Upper lobe of right lung (tissue), 1 donor: ENCODE results near the gene MAPKAP1. TPM values are rescaled to one million over a fixed set of nuclear protein-coding genes. Genes with fewer than 3 reads are reported as not detected.
A peak's percentile ranks its signal among the peaks of the same experiment; 100 is the strongest.

Experiments used
- ATAC-seq: fragments of 200-7000 bp; cut with Tn5 transposase; one replicate; pipeline ENCODE4 v1.9.1; 2020; ENCODE audit warnings: mild to moderate bottlenecking, moderate library complexity
- DNase-seq: peaks from one replicate; pipeline ENCODE4 v3.0.0-alpha.2; 2020
- H3K27ac ChIP-seq: fragments of 200-600 bp; one replicate; pipeline ENCODE4 v1.8.0; 2022
- H3K27me3 ChIP-seq: fragments of 200-600 bp; one replicate; pipeline ENCODE4 v1.8.0; 2022; ENCODE audit warnings: mild to moderate bottlenecking
- H3K36me3 ChIP-seq: fragments of 200-600 bp; one replicate; pipeline ENCODE4 v1.8.0; 2022
- H3K4me1 ChIP-seq: fragments of 200-600 bp; one replicate; pipeline ENCODE4 v1.8.0; 2022
- H3K4me3 ChIP-seq: fragments of 200-600 bp; one replicate; pipeline ENCODE4 v1.8.0; 2022; ENCODE audit warnings: mild to moderate bottlenecking
- H3K9me3 ChIP-seq: fragments of 200-600 bp; one replicate; pipeline ENCODE4 v1.8.0; 2022
- intact Hi-C: fragments of 100-400 bp; cut with DNase I; formaldehyde crosslinking; loops from one replicate; pipeline ENCODE4 v1.11.0; 2022
- total RNA-seq: library from RNA; stranded (reverse); fragmentation: NEBNext Ultra II Directional; extraction: Animal tissue kit (Norgen Biotek cat#: 25700); gene quantifications from one replicate; pipeline ENCODE4 v1.2.1, GENCODE V29; 2021
- TF ChIP-seq, protein P1 (sequence below): fragments of 200-600 bp; IDR thresholded peaks from one replicate; pipeline ENCODE4 v1.8.0; 2022; ENCODE audit warnings: antibody characterized with exemption
- donor health status: DM: no; HTN: yes; CAD: no; lungs with severe emphysema.

Gene MAPKAP1
- total RNA-seq, 1 donor from 2014 or later: 76.8 TPM

DNA sequence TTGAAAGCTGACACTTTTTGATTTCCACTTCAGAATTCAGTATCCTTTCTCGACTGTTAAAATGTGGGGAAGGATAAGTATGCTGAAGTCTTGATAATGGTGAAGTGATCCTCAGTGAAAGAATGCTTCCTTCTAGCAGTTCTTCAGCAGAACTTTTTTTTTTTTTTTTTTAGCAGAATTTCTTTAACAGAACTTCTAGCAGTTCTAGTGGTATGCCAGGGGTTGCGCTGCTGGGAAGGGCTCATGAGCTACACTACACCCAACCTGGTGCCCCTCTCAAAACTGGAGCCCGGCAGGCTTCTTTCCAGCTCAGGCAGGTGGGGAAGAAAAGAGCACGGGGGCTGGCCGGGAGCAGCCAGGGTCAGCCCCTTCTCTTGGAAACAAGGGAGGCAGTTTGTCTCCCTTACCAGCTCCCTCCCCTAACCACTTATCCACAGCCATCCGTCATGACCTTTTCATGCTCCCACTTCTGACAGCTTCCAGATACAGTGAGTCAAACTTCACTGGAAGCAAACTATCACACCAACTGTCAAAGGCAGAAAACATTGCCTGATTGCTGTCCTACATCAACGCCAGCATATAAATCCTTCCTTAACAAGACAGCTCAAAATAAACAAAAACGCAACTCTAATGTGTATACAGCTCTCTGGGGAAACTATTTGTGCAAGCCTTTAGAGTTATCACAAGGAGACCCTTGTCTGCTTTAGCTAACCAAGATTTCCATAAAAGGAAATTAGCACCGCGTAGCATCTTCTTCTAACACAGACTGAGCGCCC is 233.9 kb downstream of the MAPKAP1 start:
- ATAC-seq (peak; percentile 51), DNase-seq (no peak)
- no peaks in the 10 kb centered on the region for H3K36me3 ChIP-seq
- H3K27ac ChIP-seq: no peak overlapping the region
- no peak overlapping the region for H3K4me3 ChIP-seq
- TF ChIP-seq, protein P1, sequence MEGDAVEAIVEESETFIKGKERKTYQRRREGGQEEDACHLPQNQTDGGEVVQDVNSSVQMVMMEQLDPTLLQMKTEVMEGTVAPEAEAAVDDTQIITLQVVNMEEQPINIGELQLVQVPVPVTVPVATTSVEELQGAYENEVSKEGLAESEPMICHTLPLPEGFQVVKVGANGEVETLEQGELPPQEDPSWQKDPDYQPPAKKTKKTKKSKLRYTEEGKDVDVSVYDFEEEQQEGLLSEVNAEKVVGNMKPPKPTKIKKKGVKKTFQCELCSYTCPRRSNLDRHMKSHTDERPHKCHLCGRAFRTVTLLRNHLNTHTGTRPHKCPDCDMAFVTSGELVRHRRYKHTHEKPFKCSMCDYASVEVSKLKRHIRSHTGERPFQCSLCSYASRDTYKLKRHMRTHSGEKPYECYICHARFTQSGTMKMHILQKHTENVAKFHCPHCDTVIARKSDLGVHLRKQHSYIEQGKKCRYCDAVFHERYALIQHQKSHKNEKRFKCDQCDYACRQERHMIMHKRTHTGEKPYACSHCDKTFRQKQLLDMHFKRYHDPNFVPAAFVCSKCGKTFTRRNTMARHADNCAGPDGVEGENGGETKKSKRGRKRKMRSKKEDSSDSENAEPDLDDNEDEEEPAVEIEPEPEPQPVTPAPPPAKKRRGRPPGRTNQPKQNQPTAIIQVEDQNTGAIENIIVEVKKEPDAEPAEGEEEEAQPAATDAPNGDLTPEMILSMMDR: no peak
- H3K9me3 ChIP-seq: no peaks in the 10 kb centered on the region
- intact Hi-C loops: no loop called here
- peaks cover 41% of the 10 kb centered on the region for H3K4me1 ChIP-seq
- H3K27me3 ChIP-seq: no peaks in the 10 kb centered on the region

GRCh38 chr9:125472562-125472925 is 234.5 kb downstream of the MAPKAP1 start:
- ATAC-seq (no peak), DNase-seq (no peak)
- Histone ChIP-seq H3K27me3 (no peaks in the 10 kb centered on the region), H3K9me3 (no peaks in the 10 kb centered on the region), H3K36me3 (peaks cover 3% of the 10 kb centered on the region), H3K4me1 (peaks cover 41% of the 10 kb centered on the region), H3K27ac (no peak overlapping the region), H3K4me3 (no peak overlapping the region)
- TF ChIP-seq, protein P1: no peak
- intact Hi-C loops: no loop called here

- Histone ChIP-seq H3K27ac (no peak overlapping the region), H3K4me3 (no peak overlapping the region), H3K27me3 (no peaks in the 10 kb centered on the region), H3K9me3 (no peaks in the 10 kb centered on the region), H3K4me1 (peaks cover 41% of the 10 kb centered on the region), H3K36me3 (peaks cover 8% of the 10 kb centered on the region)
- ATAC-seq: no peak
- intact Hi-C loops: no loop called here
- TF ChIP-seq, protein P1: no peak
- no peak for DNase-seq
These were observed 236.0 kb downstream of the MAPKAP1 start for GRCh38 chr9:125470767-125471580.

DNA sequence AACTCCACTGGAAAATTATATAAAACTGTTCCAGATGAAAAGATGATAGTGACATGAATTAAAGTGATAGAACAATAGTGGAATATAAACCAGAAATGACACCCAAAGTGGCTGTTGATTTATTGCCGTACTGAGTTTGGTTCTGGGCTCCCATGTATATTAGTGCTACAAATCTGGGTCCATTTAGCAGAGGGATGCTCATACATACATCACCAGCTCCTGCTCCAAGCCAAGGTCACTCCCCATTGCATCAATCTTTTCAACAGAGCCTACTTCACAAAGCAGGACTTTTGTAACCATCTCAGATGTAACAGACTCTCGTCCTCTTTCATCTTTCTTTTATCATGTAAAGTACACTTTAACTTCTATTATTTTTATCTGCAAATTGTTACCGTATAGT is 236.8 kb downstream of the MAPKAP1 start:
- Histone ChIP-seq H3K36me3 (peaks cover 8% of the 10 kb centered on the region), H3K27me3 (no peaks in the 10 kb centered on the region), H3K9me3 (no peaks in the 10 kb centered on the region), H3K4me1 (peaks cover 41% of the 10 kb centered on the region), H3K27ac (no peak overlapping the region), H3K4me3 (no peak overlapping the region)
- intact Hi-C loops: no loop called here
- TF ChIP-seq, protein P1: no peak
- DNase-seq: no peak
- ATAC-seq: no peak

GRCh38 chr9:125468646-125469045 is 238.4 kb downstream of the MAPKAP1 start:
- H3K36me3 ChIP-seq: peaks cover 8% of the 10 kb centered on the region
- no peak overlapping the region for H3K4me3 ChIP-seq
- ATAC-seq: peak; percentile 79
- H3K4me1 ChIP-seq: peaks cover 28% of the 10 kb centered on the region
- H3K27me3 ChIP-seq: no peaks in the 10 kb centered on the region
- DNase-seq: no peak
- TF ChIP-seq, protein P1: no peak
- no peak overlapping the region for H3K27ac ChIP-seq
- intact Hi-C loops: no loop called here
- no peaks in the 10 kb centered on the region for H3K9me3 ChIP-seq
